ENCODE measurements around the gene NEK5. TPM values are rescaled to one million over a fixed set of nuclear protein-coding genes. Genes with fewer than 3 reads are reported as not detected.
"Not testable (repeated sequence)": the region's sequence is repeated elsewhere in the genome, so short reads cannot be mapped to it uniquely, and the experiment has no call there.

The NEK5 gene
- total RNA-seq, 1 experiment from 2014 or later: 0.07 TPM

DNA sequence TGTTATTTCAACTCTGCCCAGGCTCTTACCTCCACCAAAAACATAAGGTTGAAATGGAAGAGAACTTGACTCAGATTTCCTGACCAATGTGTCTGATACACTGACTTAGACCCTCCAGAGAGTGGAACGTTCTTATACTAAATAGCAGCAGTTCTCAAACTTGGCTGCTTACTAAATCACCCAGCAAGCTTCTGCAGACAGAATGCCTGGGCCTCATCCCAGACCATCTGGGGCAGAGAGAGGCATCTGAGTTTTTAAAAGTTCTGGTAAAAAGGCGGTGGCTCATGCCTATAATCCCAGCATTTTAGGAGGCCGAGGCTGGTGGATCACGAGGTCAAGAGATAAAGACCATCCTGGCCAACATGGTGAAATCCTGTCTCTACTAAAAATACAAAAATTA lies 46.3 kb downstream of the NEK5 start:
- ATAC-seq: no peak
- no peak overlapping the region for H2AFZ ChIP-seq (ENCODE audit: low read length)
- TF ChIP-seq, protein P1, sequence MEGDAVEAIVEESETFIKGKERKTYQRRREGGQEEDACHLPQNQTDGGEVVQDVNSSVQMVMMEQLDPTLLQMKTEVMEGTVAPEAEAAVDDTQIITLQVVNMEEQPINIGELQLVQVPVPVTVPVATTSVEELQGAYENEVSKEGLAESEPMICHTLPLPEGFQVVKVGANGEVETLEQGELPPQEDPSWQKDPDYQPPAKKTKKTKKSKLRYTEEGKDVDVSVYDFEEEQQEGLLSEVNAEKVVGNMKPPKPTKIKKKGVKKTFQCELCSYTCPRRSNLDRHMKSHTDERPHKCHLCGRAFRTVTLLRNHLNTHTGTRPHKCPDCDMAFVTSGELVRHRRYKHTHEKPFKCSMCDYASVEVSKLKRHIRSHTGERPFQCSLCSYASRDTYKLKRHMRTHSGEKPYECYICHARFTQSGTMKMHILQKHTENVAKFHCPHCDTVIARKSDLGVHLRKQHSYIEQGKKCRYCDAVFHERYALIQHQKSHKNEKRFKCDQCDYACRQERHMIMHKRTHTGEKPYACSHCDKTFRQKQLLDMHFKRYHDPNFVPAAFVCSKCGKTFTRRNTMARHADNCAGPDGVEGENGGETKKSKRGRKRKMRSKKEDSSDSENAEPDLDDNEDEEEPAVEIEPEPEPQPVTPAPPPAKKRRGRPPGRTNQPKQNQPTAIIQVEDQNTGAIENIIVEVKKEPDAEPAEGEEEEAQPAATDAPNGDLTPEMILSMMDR (conservative IDR thresholded peaks at IDR 0.05; ENCODE audit: low read depth, low read length): no peak
- TF ChIP-seq EZH2 (IDR thresholded peaks at IDR 0.05; ENCODE audit: low read length, unreplicated experiment): no peak
- no peak for TF ChIP-seq EZH2phosphoT487 (IDR thresholded peaks at IDR 0.05; ENCODE audit: borderline replicate concordance, low read length)
- no peaks in the 10 kb centered on the region for H3F3A ChIP-seq (ENCODE audit: low read length, unreplicated experiment)
- H3K27ac ChIP-seq (ENCODE audit: low read length): no peak overlapping the region
- H3K4me1 ChIP-seq (ENCODE audit: insufficient read depth, low read length): no peaks in the 10 kb centered on the region
- no peaks in the 10 kb centered on the region for H4K20me1 ChIP-seq (ENCODE audit: low read length)
- H3K9ac ChIP-seq (ENCODE audit: low read length): no peak overlapping the region
- ChIA-PET CTCF (no interaction called here), POLR2A (ENCODE audit: unreplicated experiment) (no interaction called here)
- no peak overlapping the region for H3K4me2 ChIP-seq (ENCODE audit: low read length)
- H3K4me3 ChIP-seq (ENCODE audit: low read length): no peak overlapping the region
- H3K79me2 ChIP-seq (ENCODE audit: low read length): no peaks in the 10 kb centered on the region
- DNase-seq: no peak
- intact Hi-C loops (cut with micrococcal nuclease): no loop called here
- no peaks in the 10 kb centered on the region for H3K27me3 ChIP-seq (ENCODE audit: low read length)
- no peaks in the 10 kb centered on the region for H3K36me3 ChIP-seq (ENCODE audit: low read depth, low read length)
- no peaks in the 10 kb centered on the region for H3K9me3 ChIP-seq (ENCODE audit: low read length)
- no TSS peak for BruUV-seq (replicated peaks)
- H3K9me2 ChIP-seq (replicated peaks; ENCODE audit: low read length): no peaks in the 10 kb centered on the region

GRCh38 chr13:52079891-52080290 lies 49.0 kb downstream of the NEK5 start:
- H3K36me3 ChIP-seq (ENCODE audit: low read depth, low read length); H3K9me2 ChIP-seq (replicated peaks; ENCODE audit: low read length); ATAC-seq; BruUV-seq (replicated peaks); H3K4me3 ChIP-seq (ENCODE audit: low read length); H3K9ac ChIP-seq (ENCODE audit: low read length); H3K4me1 ChIP-seq (ENCODE audit: insufficient read depth, low read length); DNase-seq; H2AFZ ChIP-seq (ENCODE audit: low read length); POLR2A ChIA-PET (ENCODE audit: unreplicated experiment); H3K9me3 ChIP-seq (ENCODE audit: low read length); H3F3A ChIP-seq (ENCODE audit: low read length, unreplicated experiment); intact Hi-C loops (cut with micrococcal nuclease); H3K79me2 ChIP-seq (ENCODE audit: low read length); CTCF ChIA-PET; H3K4me2 ChIP-seq (ENCODE audit: low read length); H3K27ac ChIP-seq (ENCODE audit: low read length); H4K20me1 ChIP-seq (ENCODE audit: low read length); H3K27me3 ChIP-seq (ENCODE audit: low read length): not testable (repeated sequence)

DNA sequence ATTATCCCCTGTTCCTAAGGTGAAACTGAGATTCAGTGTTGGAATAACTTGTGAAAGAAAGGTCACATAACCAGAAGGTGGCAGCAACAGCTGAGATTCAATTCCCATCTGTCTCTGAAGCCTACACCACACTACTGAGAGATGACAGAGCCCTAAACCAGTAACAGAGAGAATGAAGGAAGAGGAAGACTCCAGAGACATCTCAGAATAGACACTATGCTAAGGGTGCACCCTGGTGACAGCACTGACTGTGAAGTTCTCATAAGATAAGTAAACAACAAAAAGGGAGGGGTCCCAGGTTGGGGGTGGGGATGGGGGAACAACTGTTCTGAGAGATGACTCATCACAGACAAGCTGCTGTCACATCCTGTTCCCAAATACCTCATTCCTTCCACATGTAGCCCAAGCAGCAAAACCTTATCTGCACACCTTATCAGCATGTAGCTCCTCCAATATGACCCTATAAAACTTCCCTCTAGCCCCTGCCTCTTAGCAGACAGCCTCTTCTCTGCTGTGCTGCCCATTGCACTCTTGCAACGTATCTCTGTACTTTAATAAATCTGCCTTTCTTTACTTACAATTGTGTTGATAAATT lies 57.8 kb downstream of the NEK5 start:
- H2AFZ ChIP-seq (ENCODE audit: low read length): no peak overlapping the region
- ChIA-PET CTCF (no interaction called here), POLR2A (ENCODE audit: unreplicated experiment) (no interaction called here)
- no peaks in the 10 kb centered on the region for H3K4me1 ChIP-seq (ENCODE audit: insufficient read depth, low read length)
- no peaks in the 10 kb centered on the region for H3K9me2 ChIP-seq (replicated peaks; ENCODE audit: low read length)
- no peaks in the 10 kb centered on the region for H3K36me3 ChIP-seq (ENCODE audit: low read depth, low read length)
- H3F3A ChIP-seq (ENCODE audit: low read length, unreplicated experiment): no peaks in the 10 kb centered on the region
- no peak for ATAC-seq
- no peak overlapping the region for H3K4me2 ChIP-seq (ENCODE audit: low read length)
- no peak overlapping the region for H3K4me3 ChIP-seq (ENCODE audit: low read length)
- no peaks in the 10 kb centered on the region for H4K20me1 ChIP-seq (ENCODE audit: low read length)
- H3K27ac ChIP-seq (ENCODE audit: low read length): no peak overlapping the region
- H3K79me2 ChIP-seq (ENCODE audit: low read length): no peaks in the 10 kb centered on the region
- H3K27me3 ChIP-seq (ENCODE audit: low read length): no peaks in the 10 kb centered on the region
- no peak for DNase-seq
- no peak for TF ChIP-seq EZH2phosphoT487 (IDR thresholded peaks at IDR 0.05; ENCODE audit: borderline replicate concordance, low read length)
- TF ChIP-seq, protein P1 (conservative IDR thresholded peaks at IDR 0.05; ENCODE audit: low read depth, low read length): 0 out of 2 replicates have a peak, but pooled peaks have one; percentile 12
- peaks cover 13% of the 10 kb centered on the region; the same call in 1 of the 2 replicates for H3K9me3 ChIP-seq (ENCODE audit: low read length)
- no TSS peak for BruUV-seq (replicated peaks)
- no peak overlapping the region for H3K9ac ChIP-seq (ENCODE audit: low read length)
- intact Hi-C loops (cut with micrococcal nuclease): no loop called here
